Psoas muscle (tissue), 8 donors: Measurements from ENCODE around the gene CACNA1A. TPM values are rescaled to one million over a fixed set of nuclear protein-coding genes. Genes with fewer than 3 reads are reported as not detected.

ENCODE experiments used
- ATAC-seq, 4 donors: fragments of 200-7000 bp; cut with Tn5 transposase; one replicate each; pipeline ENCODE4 v1.9.1; 2020; ENCODE audit warnings: moderate library complexity in 3 of 4, mild to moderate bottlenecking in 2 of 4
- DNase-seq, 2 donors: peaks; one replicate each; pipeline ENCODE4 v3.0.0-alpha.2; 2020
- H3K27ac ChIP-seq: fragments of 200-600 bp; one replicate; pipeline ENCODE4 v1.8.0; 2022
- H3K27me3 ChIP-seq, 3 donors: fragments of 200-600 bp in 1 of 3; one replicate each; pipeline versions ENCODE4 v1.6.1 to v1.8.0; 2013 to 2022; ENCODE audit warnings: low read length in 2 of 3, mild to moderate bottlenecking in 2 of 3, moderate library complexity in 1 of 3; ENCODE audit not compliant: insufficient read depth in 3 of 3
- H3K36me3 ChIP-seq, 2 donors: fragments of 200-600 bp in 1 of 2; one replicate each; pipeline versions ENCODE4 v1.6.1 to v1.8.0; 2013 to 2022; ENCODE audit warnings: low read depth in 1 of 2, mild to moderate bottlenecking in 1 of 2, moderate library complexity in 1 of 2; ENCODE audit not compliant: insufficient read depth in 1 of 2
- H3K4me1 ChIP-seq: fragments of 200-600 bp; one replicate; pipeline ENCODE4 v1.8.0; 2022
- H3K4me3 ChIP-seq: fragments of 200-600 bp; one replicate; pipeline ENCODE4 v1.8.0; 2022; ENCODE audit warnings: mild to moderate bottlenecking
- H3K9me3 ChIP-seq: fragments of 200-600 bp; one replicate; pipeline ENCODE4 v1.8.0; 2022
- CTCF ChIP-seq: fragments of 200-600 bp; IDR thresholded peaks from one replicate; pipeline ENCODE4 v1.8.0; 2022; ENCODE audit warnings: antibody characterized with exemption
- WGBS, 3 donors: extraction: QIAGEN DNeasy Blood & Tissue Kit; methylation state at CpG; one replicate each; pipeline versions ENCODE4 v1.1.6 to v1.1.7; 2013; 5-methylcytosine and 5-hydroxymethylcytosine counted together
- intact Hi-C, 2 donors: fragments of 100-400 bp; cut with DNase I; formaldehyde crosslinking; loops; one replicate each; pipeline versions ENCODE4 v1.11.0 to v1.14.2; 2022
- polyA plus RNA-seq, 3 donors: library from polyadenylated mRNA; stranded (reverse); fragments of 200-250 nt; gene quantifications; one replicate each; pipeline ENCODE4 v1.2.3, GENCODE V29; 2013
- total RNA-seq, 4 donors: library from RNA; stranded (reverse); fragmentation: NEBNext Ultra II Directional in 2 of 4; extraction: Animal tissue kit (Norgen Biotek cat#: 25700) in 2 of 4; gene quantifications; one replicate each; pipeline versions ENCODE4 v1.2.1 to v1.2.4, GENCODE V29; 2021 to 2023
- donor health status: healthy with polysubstance abuse.
- donor health status: DM: no; HTN: no; CAD: no; lungs with moderate emphysema.
- donor health status: Bipolar disorder and iron deficiency.
- donor health status: healthy.
- donor health status: DM: yes; HTN: yes; CAD: no.
- donor health status: DM: no; HTN: no; CAD: no.
- donor health status: DM: no; HTN: no; CAD: no.
- donor health status: DM: yes; HTN: yes; CAD: no.

CACNA1A gene
- total and polyA plus RNA-seq, 7 donors, result 0.14 to 0.60 (median 0.36) TPM

GRCh38 chr19:13511947-13512346, 5.7 kb upstream of the CACNA1A start:
- ATAC-seq (no peak), DNase-seq (no peak)
- Histone ChIP-seq H3K9me3 (no peaks in the 10 kb centered on the region), H3K4me3 (no peak overlapping the region), H3K27me3 (peaks cover 7 to 26% (median 7%) of the 10 kb centered on the region in 3 donors), H3K4me1 (no peaks in the 10 kb centered on the region), H3K27ac (no peak overlapping the region), H3K36me3 (no peaks in the 10 kb centered on the region)
- intact Hi-C loops, result no loop called here
- 49 to 70% (median 51%) methylated on average over 2 of the region's 2 CpGs for WGBS, 3 donors
- TF ChIP-seq CTCF, result no peak

GRCh38 chr19:13507053-13507611, 853 bp upstream of the CACNA1A start:
- no peak for ATAC-seq
- WGBS, 3 donors, result 1 to 3% (median 3%) methylated on average over 22 of the region's 22 CpGs
- no peak for DNase-seq
- H3K27ac ChIP-seq, result no peak overlapping the region
- no peaks in the 10 kb centered on the region for H3K36me3 ChIP-seq
- no peak for TF ChIP-seq CTCF
- H3K4me1 ChIP-seq, result no peaks in the 10 kb centered on the region
- intact Hi-C loops, result no loop called here
- peaks cover 4 to 49% (median 20%) of the 10 kb centered on the region in 3 donors for H3K27me3 ChIP-seq
- H3K9me3 ChIP-seq, result no peaks in the 10 kb centered on the region
- no peak overlapping the region for H3K4me3 ChIP-seq

GRCh38 chr19:13505761-13506470, 363 bp downstream of the CACNA1A start:
- Histone ChIP-seq H3K4me1 (no peaks in the 10 kb centered on the region), H3K9me3 (no peaks in the 10 kb centered on the region), H3K27ac (no peak overlapping the region), H3K4me3 (peak overlapping the region; percentile 48), H3K36me3 (no peaks in the 10 kb centered on the region), H3K27me3 (peaks cover 4 to 49% (median 20%) of the 10 kb centered on the region in 3 donors)
- ATAC-seq, result no peak
- intact Hi-C loops, result no loop called here
- no peak for DNase-seq
- no peak for TF ChIP-seq CTCF
- WGBS, 3 donors, result 0 to 1% (median 1%) methylated on average over 49 to 69 of the region's 69 CpGs

GRCh38 chr19:13505164-13505695, 1.0 kb downstream of the CACNA1A start:
- no peak for TF ChIP-seq CTCF
- H3K27me3 ChIP-seq, result peaks cover 4 to 49% (median 20%) of the 10 kb centered on the region in 3 donors
- DNase-seq, result no peak
- H3K9me3 ChIP-seq, result no peaks in the 10 kb centered on the region
- WGBS, 3 donors, result 24 to 29% (median 28%) methylated on average over 20 of the region's 20 CpGs
- intact Hi-C loops, result no loop called here
- no peak for ATAC-seq
- no peaks in the 10 kb centered on the region for H3K36me3 ChIP-seq
- H3K4me1 ChIP-seq, result no peaks in the 10 kb centered on the region
- no peak overlapping the region for H3K4me3 ChIP-seq
- no peak overlapping the region for H3K27ac ChIP-seq
